HG03432 (cell line): ENCODE results near the gene KLHL24.
"Not testable (repeated sequence)": the region's sequence is repeated elsewhere in the genome, so short reads cannot be mapped to it uniquely, and the experiment has no call there.

ENCODE experiments used
- ATAC-seq: cut with Tn5 transposase; IDR thresholded peaks from one replicate; pipeline ENCODE4 v1.9.1; 2021; ENCODE audit warnings: mild to moderate bottlenecking, moderate library complexity; ENCODE audit not compliant: unreplicated experiment

KLHL24 gene

GRCh38 chr3:183635107-183635430 is 354 bp upstream of the KLHL24 start:
- no peak for ATAC-seq

- ATAC-seq = peak; percentile 82
Measured at GRCh38 chr3:183636221-183637105, 1.0 kb downstream of the KLHL24 start.

DNA sequence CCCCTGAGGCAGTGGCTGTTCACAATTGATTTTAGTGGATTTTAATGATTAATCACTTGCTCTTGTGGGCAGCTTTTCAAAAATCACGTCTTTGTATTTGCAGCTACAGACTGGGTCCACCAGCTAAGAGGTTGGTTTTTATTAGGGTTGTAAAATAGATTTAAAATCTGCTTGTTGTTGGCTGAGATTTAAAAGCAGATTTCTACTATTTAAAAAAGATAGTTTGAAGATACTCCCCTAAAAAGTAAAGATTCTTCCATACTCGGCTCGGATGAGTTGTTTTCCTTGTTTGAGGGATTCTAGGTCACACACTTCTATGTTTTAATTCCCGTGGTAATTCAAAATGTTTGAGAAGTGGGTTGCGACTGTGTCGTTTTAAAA is 1.7 kb downstream of the KLHL24 start:
- no peak for ATAC-seq

GRCh38 chr3:183637633-183638032 is 2.2 kb downstream of the KLHL24 start:
- not testable (repeated sequence) for ATAC-seq

- ATAC-seq = no peak
Measured at GRCh38 chr3:183638101-183638852, 2.9 kb downstream of the KLHL24 start.

DNA sequence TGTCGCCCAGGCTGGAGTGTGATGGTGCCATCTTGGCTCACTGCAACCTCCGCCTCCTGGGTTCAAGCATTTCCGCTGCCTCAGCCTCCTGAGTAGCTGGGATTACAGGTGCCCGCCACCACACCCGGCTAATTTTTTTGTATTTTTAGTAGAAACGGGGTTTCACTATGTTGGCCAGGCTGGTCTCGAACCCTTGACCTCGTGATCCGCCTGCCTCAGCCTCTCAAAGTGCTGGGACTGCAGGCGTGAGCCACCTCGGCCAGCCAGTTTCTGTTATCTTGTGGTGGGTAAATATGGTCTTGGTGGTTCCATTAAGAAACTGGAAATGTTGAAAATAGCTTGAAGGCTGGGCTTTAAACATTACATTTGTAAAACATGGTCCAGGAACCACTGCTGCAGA is 5.2 kb downstream of the KLHL24 start:
- ATAC-seq = not testable (repeated sequence)

- ATAC-seq = no peak
Measured at GRCh38 chr3:183641882-183642281, 6.5 kb downstream of the KLHL24 start.

GRCh38 chr3:183644244-183644643 is 8.8 kb downstream of the KLHL24 start:
- no peak for ATAC-seq

- ATAC-seq = no peak
Measured at GRCh38 chr3:183645254-183645653, 9.8 kb downstream of the KLHL24 start.

DNA sequence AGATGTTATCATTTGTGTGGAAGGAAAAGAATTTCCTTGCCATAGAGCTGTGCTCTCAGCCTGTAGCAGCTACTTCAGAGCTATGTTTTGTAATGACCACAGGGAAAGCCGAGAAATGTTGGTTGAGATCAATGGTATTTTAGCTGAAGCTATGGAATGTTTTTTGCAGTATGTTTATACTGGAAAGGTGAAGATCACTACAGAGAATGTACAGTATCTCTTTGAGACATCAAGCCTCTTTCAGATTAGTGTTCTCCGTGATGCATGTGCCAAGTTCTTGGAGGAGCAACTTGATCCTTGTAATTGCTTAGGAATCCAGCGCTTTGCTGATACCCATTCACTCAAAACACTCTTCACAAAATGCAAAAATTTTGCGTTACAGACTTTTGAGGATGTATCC is 15.1 kb downstream of the KLHL24 start:
- ATAC-seq = no peak

DNA sequence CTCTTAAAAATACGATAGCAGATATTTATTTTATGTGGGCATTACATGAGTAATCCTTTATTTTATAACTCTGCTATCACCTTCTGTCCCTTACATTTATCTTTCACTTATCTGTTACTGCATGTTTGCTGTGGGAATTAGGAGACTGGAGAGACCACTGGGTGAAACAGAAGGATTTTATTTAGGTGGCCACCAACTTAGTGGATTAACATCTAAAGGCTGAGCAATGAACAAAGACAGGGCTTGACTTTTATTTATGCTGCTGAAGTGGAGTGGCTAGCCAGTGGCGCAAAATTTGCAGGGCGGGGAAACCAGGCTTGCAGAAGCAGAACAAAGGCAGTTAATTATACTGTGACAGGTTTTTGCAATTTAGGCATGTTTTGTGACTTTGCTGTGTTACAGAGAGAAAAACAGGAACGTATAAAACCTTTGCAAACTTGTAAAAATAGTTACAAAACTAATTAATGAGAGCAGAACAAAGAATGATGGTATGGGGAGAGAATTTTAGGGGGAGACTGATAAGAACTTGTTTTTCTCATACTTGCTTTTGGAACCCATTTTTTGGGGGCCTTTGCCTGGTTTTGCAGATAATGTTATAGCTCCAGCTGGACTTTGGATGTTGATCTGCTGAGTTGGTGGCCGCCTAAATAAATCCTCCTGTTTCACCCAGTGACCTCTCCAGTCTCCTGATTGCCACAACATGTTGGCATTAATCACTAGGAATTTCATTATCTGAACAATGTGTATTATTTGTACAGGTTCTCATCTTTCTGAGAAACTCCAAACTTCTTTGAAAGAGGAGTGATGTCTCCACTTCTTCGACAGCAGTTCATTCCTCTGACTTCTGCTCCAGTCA is 18.0 kb downstream of the KLHL24 start:
- no peak for ATAC-seq

GRCh38 chr3:183654727-183655126 is 19.3 kb downstream of the KLHL24 start:
- no peak for ATAC-seq

GRCh38 chr3:183662099-183662498 is 26.7 kb downstream of the KLHL24 start:
- ATAC-seq = no peak

- ATAC-seq = no peak
Measured at GRCh38 chr3:183664913-183665381, 29.5 kb downstream of the KLHL24 start.

- ATAC-seq = no peak
Measured at GRCh38 chr3:183680061-183680460, 44.6 kb downstream of the KLHL24 start.

GRCh38 chr3:183687705-183688104 is 52.3 kb downstream of the KLHL24 start:
- ATAC-seq = no peak

GRCh38 chr3:183688874-183689273 is 53.5 kb downstream of the KLHL24 start:
- no peak for ATAC-seq

DNA sequence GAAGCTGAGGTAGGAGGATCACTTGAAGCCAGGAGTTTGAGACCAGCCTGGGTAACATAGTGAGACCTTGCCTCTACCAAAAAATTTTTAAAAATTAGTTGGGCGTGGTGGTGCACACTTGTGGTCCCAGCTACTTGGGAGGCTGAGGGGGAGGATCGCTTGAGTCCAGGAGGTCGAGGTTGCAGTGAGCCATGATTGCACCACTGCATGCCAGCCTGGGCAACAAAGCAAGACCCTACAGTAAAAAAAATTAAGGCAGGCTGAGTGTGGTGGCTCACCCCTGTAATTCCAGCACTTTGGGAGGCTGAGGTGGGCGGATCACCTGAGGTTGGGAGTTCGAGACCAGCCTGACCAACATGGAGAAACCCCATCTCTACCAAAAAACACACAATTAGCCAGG is 54.2 kb downstream of the KLHL24 start:
- not testable (repeated sequence) for ATAC-seq

- ATAC-seq = no peak
Measured at GRCh38 chr3:183690402-183690995, 55.1 kb downstream of the KLHL24 start.

DNA sequence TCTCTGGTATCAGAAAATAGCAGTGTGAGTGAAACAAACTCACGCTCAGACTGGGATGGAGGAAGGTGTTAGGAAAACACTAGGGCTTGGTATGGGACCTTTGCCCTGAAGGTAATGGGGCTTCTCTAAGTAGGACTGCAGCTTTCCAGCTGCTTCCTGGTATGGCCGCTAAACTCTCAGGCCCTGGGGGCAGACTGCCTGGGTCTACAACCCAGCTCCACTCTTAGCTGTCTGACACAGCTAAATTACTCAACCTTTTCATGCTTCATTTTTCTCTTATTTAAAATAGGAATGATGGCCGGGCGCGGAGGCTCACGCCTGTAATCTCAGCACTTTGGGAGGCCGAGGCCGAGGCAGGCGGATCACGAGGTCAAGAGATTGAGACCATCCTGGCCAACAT is 57.0 kb downstream of the KLHL24 start:
- ATAC-seq = no peak
